Stomach smooth muscle (tissue), 2 donors: ENCODE data around the gene KLHL4.
"Not testable (repeated sequence)": the region's sequence is repeated elsewhere in the genome, so short reads cannot be mapped to it uniquely, and the experiment has no call there.

Source experiments
- H3K27ac ChIP-seq: one replicate; pipeline ENCODE4 v1.7.0; 2013; ENCODE audit warnings: mild to moderate bottlenecking, low read length, inconsistent platforms
- H3K27me3 ChIP-seq, 2 donors: one replicate each; pipeline ENCODE4 v1.7.0; 2013; ENCODE audit warnings: low read length in 2 of 2; ENCODE audit not compliant: insufficient read depth in 2 of 2, control insufficient read depth in 1 of 2
- H3K36me3 ChIP-seq, 2 donors: one replicate each; pipeline ENCODE4 v1.7.0; 2013; ENCODE audit warnings: low read length in 2 of 2; ENCODE audit not compliant: control insufficient read depth in 2 of 2, insufficient read depth in 2 of 2
- H3K4me1 ChIP-seq: one replicate; pipeline ENCODE4 v1.7.0; 2013; ENCODE audit warnings: low read length; ENCODE audit not compliant: control insufficient read depth, insufficient read depth
- H3K4me3 ChIP-seq, 2 donors: one replicate each; pipeline ENCODE4 v1.7.0; 2013; ENCODE audit warnings: low read length in 2 of 2
- H3K9ac ChIP-seq, 2 donors: one replicate each; pipeline ENCODE4 v1.7.0; 2013; ENCODE audit warnings: low read length in 2 of 2, mild to moderate bottlenecking in 1 of 2
- H3K9me3 ChIP-seq, 2 donors: one replicate each; pipeline ENCODE4 v1.7.0; 2013; ENCODE audit warnings: low read length in 2 of 2; ENCODE audit not compliant: control insufficient read depth in 2 of 2
- donor health status: healthy.
- donor health status: Pancreatic carcinoma.

The KLHL4 gene

DNA sequence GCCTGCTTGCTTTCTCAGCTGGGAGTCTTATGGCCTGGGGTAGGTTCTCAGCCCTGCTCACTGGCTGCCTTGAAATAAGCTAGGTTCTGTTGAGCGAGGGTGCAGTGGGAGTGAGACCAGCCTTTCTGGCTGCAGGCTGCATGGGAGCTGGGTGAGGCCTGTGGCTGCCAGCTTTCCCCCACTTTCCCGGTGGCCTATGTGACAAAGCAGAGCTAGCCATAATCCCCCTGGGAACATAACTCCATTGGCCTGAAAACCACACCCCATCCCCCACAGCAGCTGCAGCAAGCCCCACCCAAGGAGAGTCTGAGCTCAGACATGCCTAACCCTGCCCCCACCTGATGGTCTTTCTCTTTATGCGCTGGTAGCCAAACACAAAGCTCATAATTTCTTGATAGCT is 118.9 kb downstream of the KLHL4 start:
- H3K27ac ChIP-seq = no peak overlapping the region
- no peaks in the 10 kb centered on the region for H3K36me3 ChIP-seq

DNA sequence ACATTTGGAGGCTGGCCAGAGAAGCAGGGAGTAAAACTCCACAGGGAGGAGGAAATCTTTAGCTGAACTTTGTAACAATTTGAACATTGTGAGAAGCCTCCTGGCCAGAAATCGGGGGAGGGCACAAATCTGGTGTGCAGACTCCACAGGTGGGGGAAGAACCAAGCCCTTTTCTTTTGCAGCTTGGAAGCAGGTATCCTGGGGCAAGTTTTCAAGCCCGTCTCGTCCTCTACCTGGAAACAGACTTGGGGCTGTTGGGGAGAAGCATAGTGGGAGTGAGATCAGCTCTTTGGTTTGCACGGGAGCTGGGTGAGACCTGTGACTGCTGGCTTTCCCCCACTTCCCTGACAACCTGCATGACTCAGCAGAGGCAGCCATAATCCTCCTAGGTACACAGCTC is 123.8 kb downstream of the KLHL4 start:
- H3K9ac ChIP-seq, H3K9me3 ChIP-seq, H3K4me1 ChIP-seq, H3K27me3 ChIP-seq, H3K27ac ChIP-seq, H3K4me3 ChIP-seq, H3K36me3 ChIP-seq: not testable (repeated sequence)

More for the DNA sequence above, 118.9 kb downstream of the KLHL4 start:
- no peaks in the 10 kb centered on the region for H3K4me1 ChIP-seq
- H3K27me3 ChIP-seq = no peaks in the 10 kb centered on the region
- H3K4me3 ChIP-seq = no peak overlapping the region
- H3K9me3 ChIP-seq = no peaks in the 10 kb centered on the region
- no peak overlapping the region for H3K9ac ChIP-seq

DNA sequence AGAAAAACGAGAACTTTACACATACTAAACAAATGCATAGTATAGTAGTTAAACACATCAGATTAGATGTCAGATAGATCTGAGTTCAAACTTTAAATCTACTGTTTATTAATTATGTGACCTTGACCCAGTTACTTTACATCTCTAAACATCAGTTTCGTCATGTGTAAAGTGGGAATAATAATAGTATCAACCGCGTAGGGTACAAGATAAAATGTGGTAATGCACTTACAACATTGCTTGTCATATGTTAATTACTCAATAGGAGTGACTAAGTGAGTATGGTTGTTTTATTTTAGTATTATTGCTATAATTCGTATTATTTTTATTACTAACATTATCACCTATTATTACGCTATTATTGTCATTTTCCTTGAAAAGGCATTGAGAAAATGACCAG is 144.2 kb downstream of the KLHL4 start:
- Histone ChIP-seq H3K9ac (no peak overlapping the region), H3K36me3 (no peaks in the 10 kb centered on the region), H3K4me3 (no peak overlapping the region)

DNA sequence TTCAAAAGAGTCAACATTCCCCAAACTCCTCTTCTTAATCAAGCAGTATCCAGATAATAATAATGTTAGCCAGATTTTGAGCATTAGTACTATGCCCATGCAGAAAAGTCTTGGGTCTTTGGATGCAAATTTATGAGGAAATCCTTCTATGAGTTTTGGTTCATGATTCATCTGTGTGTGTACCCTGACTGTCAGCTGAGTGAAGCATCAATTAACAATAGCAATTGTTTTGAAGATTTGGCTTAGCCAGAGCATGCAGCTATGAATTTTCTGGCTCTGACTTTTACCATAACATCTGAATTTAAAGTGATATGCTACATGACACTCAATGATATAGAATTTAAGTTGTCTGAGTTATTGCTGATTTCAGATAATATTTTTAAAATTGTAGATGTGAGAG is 145.8 kb downstream of the KLHL4 start:
- no peaks in the 10 kb centered on the region for H3K4me1 ChIP-seq
- H3K27ac ChIP-seq = no peak overlapping the region
- no peaks in the 10 kb centered on the region for H3K36me3 ChIP-seq
- no peaks in the 10 kb centered on the region for H3K27me3 ChIP-seq
- H3K9ac ChIP-seq = no peak overlapping the region
- H3K9me3 ChIP-seq = no peaks in the 10 kb centered on the region
- H3K4me3 ChIP-seq = no peak overlapping the region

More for the DNA sequence above, 144.2 kb downstream of the KLHL4 start:
- no peak overlapping the region for H3K27ac ChIP-seq
- no peaks in the 10 kb centered on the region for H3K9me3 ChIP-seq
- H3K27me3 ChIP-seq = no peaks in the 10 kb centered on the region
- no peaks in the 10 kb centered on the region for H3K4me1 ChIP-seq

DNA sequence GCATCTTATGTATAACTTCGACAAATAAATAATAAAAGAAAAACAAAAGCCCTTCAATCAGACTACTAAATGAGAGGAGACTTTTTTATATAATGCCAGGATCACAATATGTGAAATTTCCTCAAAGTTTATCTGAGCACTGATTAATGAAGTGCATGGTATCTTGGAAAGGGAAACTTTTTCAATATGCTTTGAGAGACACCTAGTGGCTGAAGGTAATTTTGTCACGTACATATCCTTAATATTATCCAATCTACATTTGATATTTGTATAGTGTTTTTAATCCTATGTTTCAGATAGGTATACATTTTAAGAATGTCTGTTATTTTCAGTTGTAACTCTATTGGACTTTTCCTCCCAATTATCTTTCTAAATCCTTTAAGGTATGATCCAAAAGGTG is 146.8 kb downstream of the KLHL4 start:
- Histone ChIP-seq H3K36me3 (no peaks in the 10 kb centered on the region), H3K27ac (no peak overlapping the region), H3K4me3 (no peak overlapping the region), H3K9me3 (no peaks in the 10 kb centered on the region), H3K9ac (no peak overlapping the region), H3K27me3 (no peaks in the 10 kb centered on the region), H3K4me1 (no peaks in the 10 kb centered on the region)

DNA sequence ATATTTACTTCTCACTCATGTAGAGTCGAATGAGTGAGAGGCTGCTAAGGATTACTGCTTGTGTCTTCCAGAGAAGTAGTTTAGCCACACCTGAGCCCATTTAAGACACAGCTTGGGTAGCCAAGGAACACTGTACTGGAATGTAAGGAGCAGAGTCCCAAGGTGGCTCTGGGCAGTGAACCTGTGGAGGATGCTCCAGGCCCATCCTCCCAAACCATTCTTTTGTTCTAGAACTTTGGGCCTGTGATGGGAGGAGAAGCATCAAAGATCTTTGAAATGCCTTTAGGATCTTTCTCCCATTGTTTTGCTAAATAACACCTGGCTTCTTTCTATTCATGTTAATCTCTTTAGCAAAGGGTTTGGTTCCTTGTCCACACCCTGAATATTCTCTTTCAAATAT is 162.2 kb downstream of the KLHL4 start:
- H3K27me3 ChIP-seq = no peaks in the 10 kb centered on the region
- no peaks in the 10 kb centered on the region for H3K36me3 ChIP-seq
- no peak overlapping the region for H3K4me3 ChIP-seq
- H3K9ac ChIP-seq = no peak overlapping the region
- H3K4me1 ChIP-seq = no peaks in the 10 kb centered on the region
- H3K9me3 ChIP-seq = no peaks in the 10 kb centered on the region
- no peak overlapping the region for H3K27ac ChIP-seq

DNA sequence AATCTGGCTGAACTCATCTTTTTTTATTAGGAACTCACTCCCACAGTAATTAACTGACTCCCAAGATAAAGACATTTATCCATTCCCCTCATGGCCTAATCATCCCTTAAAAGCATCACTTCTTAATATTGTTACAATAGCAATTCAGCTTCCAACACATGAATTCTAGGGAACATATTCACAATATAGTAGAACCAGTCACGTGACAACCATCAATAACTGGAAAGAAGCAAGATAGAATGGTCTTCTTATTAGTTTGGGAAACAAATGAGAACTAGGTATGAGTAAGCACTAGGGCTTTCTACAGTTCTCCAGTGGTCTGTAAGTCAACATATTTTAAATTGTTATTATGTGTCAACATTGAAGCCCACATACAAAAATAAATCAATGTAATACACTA is 170.1 kb downstream of the KLHL4 start:
- Histone ChIP-seq H3K4me3 (no peak overlapping the region), H3K36me3 (no peaks in the 10 kb centered on the region), H3K9ac (no peak overlapping the region), H3K4me1 (no peaks in the 10 kb centered on the region), H3K9me3 (no peaks in the 10 kb centered on the region), H3K27ac (no peak overlapping the region), H3K27me3 (no peaks in the 10 kb centered on the region)

DNA sequence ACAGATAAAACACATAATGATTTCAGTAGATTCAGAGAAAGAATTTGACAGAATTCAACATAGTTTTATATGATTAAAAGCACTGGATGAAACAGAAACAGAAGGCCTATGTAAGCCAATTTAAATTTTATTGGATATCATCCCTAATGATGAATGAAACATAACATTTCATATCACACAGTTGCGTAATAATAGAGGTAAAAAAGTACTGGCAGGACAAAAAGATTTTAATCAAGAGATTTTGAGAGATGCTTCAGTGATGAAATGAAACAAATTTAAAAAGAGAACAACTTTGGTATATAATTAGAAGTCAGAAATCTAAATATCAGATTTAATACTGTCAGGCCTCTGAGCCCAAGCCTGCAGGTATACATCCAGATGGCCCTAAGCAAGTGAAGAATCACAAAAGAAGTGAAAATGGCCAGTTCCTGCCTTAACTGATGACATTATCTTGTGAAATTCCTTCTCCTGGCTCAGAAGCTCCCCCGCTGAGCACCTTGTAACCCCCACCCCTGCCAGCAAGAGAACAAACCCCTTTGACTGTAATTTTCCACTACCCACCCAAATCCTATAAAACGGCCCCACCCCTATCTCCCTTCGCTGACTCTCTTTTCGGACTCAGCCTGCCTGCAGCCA is 170.6 kb downstream of the KLHL4 start:
- not testable (repeated sequence) for H3K27me3 ChIP-seq, H3K4me1 ChIP-seq, H3K36me3 ChIP-seq, H3K9ac ChIP-seq, H3K9me3 ChIP-seq, H3K4me3 ChIP-seq, H3K27ac ChIP-seq

DNA sequence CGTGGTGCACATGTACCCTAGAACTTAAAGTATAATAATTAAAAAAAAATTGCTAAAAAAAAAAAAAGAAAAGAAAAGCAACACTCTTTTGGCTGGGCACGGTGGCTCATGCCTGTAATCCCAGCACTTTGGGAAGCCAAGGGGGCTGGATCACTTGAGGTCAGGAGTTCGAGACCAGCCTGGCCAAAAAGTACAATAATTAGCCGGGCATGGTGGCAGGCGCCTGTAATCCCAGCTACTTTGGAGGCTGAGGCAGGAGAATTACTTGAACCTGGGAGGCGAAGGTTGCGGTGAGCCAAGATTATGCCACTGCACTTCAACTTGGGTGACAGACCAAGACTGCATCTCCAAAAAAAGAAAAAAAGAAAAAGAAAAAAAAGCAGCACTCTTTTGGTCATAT is 171.6 kb downstream of the KLHL4 start:
- H3K9me3 ChIP-seq, H3K27me3 ChIP-seq, H3K4me3 ChIP-seq, H3K9ac ChIP-seq, H3K36me3 ChIP-seq, H3K4me1 ChIP-seq, H3K27ac ChIP-seq: not testable (repeated sequence)

DNA sequence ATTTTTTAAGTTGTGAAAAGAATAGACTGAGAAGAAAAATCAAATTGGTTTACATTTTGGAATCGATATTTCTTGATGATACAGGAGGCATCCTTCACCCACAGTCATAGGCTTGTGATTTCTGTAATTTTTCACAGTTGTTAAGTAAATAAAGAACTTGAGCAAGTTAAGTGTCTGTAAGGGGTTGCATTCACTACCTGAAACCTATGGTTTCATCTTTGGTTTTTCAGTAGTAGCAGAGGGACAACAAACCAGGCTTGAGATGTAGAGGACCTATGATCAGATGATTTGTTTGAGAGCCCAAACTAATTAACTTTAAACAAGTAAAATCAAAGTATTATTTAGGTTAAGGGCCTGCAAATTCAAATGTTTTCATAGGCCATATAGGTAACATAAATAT is 175.6 kb downstream of the KLHL4 start:
- Histone ChIP-seq H3K27ac (no peak overlapping the region), H3K27me3 (no peaks in the 10 kb centered on the region), H3K4me3 (no peak overlapping the region), H3K36me3 (no peaks in the 10 kb centered on the region), H3K9ac (no peak overlapping the region), H3K9me3 (no peaks in the 10 kb centered on the region), H3K4me1 (no peaks in the 10 kb centered on the region)

DNA sequence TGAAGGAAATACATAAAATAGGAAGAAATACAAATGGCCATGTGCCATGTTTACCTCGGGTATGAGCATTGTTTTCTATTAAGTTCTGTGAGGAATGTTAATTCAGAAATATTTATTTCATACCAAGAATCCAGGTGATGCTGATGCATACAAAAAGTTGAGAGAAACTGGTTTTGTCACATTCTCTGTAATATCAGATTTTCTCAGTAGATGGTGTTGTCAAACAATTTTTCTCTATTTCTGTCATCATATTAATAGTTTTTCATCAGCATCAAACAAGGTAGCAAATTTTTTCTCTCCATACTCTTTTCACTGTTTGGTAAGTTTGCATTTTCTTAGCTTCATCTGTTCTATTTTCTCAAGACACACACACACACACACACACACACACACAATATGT is 179.8 kb downstream of the KLHL4 start:
- no peaks in the 10 kb centered on the region for H3K36me3 ChIP-seq
- H3K4me3 ChIP-seq = no peak overlapping the region
- H3K9me3 ChIP-seq = no peaks in the 10 kb centered on the region
- no peak overlapping the region for H3K27ac ChIP-seq
- H3K4me1 ChIP-seq = no peaks in the 10 kb centered on the region
- H3K9ac ChIP-seq = no peak overlapping the region
- no peaks in the 10 kb centered on the region for H3K27me3 ChIP-seq
